Uterus (tissue), 2 donors: Measurements from ENCODE around the gene TAS2R3.

Experiments used
- CTCF ChIP-seq, 4 experiments: fragments of 200-600 bp in 2 of 4; fragments of 450-650 bp in 2 of 4; sonication (generic) in 2 of 4; IDR thresholded peaks; one replicate each; pipeline ENCODE4 v1.5.1; 2016 to 2019; ENCODE audit warnings: antibody characterized with exemption in 4 of 4, mild to moderate bottlenecking in 2 of 4, moderate library complexity in 1 of 4
- POLR2A ChIP-seq, 2 donors: fragments of 450-650 bp; IDR thresholded peaks; one replicate each; pipeline ENCODE4 v1.6.1; 2016; ENCODE audit warnings: antibody characterized with exemption in 2 of 2, mild to moderate bottlenecking in 1 of 2, moderate library complexity in 1 of 2

- TF ChIP-seq CTCF (IDR thresholded peaks at IDR 0.05) (no peak), POLR2A (IDR thresholded peaks at IDR 0.05) (no peak)
Observed at GRCh38 chr7:141729020-141729419, 34.9 kb upstream of the TAS2R3 start.
